ELF-1 (cell line): ENCODE results near the gene C10orf143.
"Not testable (repeated sequence)": the region's sequence is repeated elsewhere in the genome, so short reads cannot be mapped to it uniquely, and the experiment has no call there.

ENCODE experiments used
- DNase-seq: peaks from one replicate; pipeline ENCODE4 v3.0.0-alpha.2; 2016; ENCODE audit warnings: low read depth, low spot score

The C10orf143 gene

DNA sequence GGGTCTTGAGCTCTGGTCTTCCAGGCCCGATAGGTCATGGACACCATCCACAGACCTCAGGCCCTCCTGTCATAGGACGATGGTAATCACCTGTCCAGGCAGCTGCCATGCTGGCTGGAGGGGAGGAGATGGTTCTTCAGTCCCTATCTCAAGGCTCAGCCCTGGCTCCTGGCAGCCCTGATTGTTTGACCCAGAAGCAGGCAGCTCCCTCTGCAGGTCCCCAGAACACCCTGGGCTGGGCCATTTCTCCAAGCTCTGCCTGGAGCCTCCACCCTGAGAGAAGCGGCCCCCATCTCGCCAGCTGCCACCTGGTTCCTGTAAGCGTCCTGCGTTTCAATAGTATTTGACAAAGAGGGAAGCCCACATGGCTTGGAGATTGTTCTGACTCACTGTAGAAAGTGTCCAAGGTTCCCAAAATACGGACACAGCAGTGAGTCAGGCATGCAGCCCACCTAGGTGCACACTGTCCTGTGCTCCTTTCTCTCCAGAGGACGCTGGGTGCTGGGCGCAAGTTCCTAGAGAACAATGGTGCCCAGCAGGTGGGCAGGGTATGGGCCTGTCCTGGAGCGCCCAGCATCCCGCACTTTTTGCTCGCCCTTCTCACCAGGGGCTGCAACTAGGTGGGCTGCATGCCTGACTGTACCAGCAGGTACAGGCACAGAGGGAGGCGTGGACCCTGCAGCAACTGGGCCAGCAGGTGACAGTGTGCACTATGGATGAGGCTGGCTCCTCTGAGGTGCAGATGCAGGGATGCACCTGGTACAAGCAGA, 74.1 kb downstream of the C10orf143 start:
- no peak for DNase-seq

DNA sequence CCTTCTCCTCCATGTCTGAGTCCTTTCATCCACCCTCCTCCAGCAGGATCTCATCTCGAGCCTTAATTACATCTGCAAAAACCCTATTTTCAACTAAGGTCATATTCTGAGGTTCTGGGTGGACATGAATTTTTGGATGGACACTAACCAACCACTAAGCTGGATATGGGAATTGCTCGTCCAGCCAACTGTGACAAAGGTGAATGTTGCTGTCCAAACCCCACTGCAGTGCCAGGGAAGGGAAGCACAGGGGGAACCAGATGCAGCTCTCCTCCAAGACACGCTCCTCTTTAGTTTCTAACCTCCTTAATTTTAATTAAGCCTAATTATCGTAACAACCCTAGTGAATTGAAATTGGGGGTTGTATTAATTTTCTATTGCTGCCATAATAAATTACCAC, 81.4 kb downstream of the C10orf143 start:
- no peak for DNase-seq

DNA sequence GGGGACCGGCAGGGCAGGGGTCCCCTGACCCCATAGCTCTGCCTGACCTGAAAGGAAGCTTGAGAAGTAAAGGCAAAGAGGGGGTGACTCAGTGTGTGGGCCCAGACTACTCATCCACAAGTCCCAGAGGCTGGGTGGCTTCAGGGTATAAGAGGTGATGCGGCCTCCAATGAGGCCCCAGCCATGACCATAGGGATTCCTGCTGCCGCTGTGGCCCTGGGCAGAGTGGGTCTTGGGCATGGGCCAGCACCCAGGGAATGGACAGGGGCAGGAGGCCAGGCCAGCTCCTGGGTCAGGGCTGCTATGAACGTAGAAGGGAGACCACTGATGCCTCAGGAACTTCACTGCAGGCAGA, 82.2 kb downstream of the C10orf143 start:
- no peak for DNase-seq

DNA sequence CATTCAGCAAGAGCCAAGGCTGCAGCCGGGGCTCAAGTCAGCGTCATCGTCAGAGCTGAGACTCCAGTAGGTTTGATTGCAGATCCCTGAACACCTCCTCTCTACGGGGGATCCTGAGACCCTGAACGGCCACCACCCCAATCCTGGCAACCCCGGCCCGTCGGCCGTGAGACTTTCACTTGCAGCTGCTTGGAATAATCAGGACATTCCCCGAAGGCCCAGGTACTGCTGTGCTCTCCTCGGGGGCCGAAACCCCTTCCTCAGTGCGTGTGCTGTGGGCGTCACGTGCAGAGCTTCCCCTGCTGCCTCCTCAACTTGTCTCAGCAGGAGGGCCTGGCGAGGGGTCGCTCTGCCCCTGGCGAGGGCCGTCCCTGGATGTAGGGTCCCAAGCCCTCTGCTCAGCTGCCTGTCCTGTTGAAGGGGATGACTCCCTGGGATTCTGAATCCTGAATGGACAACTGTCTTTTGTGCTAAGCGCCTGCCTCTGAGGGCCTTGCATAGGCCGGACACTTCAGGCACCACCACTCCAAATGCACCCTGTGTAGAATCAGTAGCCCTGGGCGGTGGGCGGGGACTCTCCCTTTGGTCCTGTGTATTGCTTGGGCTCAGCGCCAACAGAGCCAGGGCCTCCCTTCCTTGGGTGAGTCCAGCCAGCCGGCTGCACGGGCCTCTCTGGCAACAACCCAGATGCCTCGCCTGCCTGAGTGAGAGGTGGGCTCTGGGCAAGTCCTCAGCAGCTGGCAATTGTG, 82.7 kb downstream of the C10orf143 start:
- peak; percentile 75 for DNase-seq

DNA sequence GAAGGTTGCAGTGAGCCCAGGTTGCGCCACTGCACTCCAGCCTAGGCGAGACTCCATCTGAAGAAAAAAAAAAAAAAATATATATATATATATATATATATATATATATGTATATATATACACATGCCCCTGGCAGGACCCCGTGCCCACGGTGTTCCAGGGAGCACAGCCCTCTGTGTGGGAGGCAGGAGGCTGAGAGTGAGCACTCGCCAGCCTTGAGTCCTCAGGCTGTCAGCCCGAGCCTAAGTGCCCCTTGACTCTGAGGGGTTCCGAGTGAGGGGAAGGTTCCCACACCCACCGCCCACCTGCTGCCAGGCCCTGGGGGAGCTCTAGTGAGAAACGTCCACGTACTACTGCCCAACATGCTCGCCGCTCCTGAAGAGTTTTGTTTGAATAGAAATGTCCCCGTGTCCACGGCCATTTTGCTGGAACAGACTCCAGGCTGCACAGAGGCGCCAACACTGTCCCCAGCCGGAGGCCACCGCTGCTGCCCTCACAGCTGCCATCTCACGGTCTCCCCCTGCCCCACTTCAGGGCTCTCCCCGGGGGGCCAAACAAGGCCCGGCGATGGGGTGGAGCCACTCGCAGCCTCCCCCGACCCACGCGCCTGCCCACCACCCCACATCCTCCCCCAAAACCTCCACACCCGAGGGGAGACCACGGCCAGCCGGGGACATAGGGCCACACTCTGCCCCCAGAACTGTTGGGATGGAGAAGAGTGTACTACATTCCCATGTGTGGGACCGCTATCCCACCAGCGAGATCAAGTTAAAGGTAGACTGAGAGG, 83.8 kb downstream of the C10orf143 start:
- DNase-seq: no peak

DNA sequence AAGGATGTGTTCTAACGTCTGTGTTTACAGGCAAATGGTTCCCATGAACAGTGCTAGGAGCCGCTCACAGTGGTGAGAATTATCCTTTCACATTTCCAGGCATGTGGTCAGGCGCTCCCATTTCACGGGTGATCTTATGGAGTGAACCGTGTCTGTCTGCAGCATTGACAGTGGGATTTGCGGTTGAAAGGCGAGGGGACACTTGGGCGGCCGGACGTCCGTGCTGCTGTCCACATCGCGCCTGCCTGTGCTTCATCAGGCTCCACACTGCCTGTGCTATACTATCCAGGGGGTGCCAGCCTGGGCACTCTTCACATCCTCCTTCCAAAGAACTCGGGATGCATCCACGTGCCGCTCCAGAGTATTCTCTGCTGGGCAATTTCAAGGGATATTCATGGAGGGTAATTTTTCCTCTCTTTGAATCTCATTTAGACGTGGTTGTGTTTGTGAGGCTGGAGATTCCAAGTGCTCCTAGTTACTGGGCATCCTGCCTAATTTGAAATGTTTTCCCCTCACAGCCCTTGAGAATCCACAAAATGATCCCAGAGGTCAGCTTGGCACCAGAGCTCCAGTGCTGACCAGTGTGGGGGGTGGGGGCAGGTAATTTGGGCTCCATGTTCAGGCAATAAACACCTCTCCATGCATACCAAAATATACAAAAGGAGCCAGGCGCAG, 84.7 kb downstream of the C10orf143 start:
- DNase-seq: no peak

DNA sequence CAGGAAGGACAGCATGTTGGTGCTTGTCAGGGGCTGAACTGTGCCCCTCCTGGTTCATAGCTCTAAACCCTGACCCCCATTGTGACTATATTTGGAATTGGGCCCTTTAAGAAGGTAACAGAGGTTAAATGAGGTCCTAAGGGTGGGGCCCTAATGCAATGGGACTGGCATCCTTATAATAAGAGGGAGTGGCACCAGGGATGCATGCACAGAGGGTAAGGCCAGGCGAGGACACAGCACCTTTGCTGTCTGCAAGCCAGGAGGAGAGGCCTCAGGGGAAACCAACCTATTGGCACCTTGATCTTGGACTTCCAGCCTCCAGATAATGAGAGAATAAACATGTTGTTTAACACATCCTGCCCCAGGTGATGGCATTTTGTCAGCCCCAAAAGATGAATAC, 85.3 kb downstream of the C10orf143 start:
- DNase-seq: no peak

DNA sequence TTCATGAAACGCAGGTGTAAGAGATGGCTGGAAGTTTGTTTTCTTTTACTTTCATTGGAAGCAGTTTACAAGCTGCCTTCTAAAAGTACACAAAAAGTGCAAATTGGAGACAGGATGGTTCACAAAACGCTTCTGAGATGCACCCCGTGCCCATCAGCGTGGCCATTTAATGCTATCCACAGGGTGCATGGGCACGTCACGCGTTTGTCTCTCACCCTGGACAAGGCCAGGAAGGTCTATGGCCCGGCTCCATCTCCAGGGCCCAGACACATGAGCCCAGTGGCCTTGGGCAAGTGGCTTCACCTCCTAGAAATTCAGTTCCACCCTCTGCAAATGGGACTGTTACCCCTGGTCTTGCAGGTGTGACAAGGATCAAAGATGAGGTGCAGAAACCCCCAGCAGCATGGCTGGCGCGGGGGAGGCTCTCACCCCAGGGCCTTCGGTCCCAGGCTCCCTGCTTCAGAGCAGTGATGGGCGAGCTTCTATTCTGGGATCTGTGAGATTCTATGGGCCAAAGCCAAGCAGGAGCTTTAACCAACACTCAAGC, 85.8 kb downstream of the C10orf143 start:
- no peak for DNase-seq

DNA sequence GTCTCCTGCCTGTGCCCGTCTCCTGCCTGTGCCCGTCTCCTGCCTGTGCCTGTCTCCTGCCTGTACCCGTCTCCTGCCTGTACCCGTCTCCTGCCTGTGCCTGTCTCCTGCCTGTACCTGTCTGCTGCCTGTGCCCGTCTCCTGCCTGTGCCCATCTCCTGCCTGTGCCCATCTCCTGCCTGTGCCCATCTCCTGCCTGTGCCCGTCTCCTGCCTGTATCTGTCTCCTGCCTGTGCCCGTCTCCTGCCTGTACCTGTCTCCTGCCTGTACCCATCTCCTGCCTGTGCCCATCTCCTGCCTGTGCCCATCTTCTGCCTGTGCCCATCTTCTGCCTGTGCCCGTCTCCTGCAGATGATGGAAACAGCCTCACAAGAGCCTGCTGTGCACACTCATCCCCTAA, 86.3 kb downstream of the C10orf143 start:
- DNase-seq: not testable (repeated sequence)

DNA sequence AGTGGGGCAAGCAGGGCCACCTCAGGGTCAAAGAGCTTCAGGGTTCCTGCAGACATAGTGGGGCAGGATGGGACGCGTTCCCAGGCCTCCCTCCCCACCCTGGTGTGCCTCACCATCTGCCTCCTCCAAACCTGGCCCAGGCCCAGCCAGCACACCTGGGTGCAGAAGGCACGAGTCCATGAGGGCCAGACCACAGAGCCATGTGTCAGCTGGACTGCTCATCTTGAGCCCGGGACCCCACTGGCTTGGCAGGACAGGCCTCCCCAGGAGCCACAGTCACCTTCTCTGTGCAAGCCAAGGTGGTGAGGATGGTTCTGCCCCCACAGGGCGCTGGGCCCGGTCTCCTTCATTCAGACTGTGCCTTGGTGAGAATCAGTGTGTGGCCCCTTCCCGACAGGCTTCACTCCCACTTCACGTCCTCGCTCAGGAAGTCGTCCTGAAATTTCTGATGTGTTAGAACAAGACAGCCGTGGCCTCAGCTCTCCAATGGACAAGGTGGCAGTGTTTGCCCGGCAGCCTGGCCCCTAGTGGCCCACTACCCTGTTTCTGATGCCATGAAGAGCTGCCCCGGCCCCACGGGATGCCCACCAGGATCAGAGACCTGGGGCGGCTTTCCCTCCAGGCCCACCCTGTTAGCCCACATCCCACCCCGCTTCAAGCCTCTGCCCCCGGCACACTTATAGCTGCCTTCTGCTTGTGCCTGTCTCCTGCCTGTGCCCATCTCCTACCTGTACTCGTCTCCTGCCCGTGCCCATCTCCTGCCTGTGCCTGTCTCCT, 87.0 kb downstream of the C10orf143 start:
- no peak for DNase-seq

DNA sequence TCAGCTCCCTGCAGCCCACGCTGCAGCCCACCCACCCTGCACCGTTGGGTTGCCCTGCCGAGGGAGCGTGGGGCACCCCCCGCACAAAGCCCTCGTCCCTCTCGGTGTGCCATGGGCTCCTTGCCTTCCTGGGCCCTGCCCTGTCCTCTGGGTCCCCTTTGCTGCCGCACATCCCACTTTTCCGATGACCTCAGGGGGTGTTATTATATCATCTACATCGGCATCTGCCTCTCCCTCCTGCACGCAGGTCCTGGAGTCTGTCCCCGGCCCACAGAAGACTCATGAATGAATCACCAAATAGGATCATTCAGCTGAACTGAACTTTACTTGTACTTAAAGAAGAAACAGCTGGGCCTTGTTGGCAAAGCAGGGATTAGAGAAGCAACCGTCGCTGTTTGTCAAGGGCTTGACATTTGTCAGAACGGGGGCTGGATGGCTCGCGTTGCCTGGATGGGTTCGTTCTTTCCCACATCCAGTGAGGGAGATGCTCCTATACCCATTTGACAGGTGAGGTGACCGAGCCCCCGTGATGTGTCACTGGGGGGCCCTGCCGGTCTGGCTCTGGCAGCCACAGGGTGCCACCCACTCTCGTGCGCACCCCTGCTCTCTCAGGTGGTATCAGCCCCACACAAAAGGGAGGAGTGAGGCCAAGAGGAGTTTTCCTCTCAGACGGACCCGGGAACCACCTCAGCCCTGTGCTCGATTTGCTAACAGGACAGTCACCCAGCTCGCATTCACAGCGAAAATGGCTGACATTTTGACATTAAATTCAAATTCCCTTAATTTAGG, 87.9 kb downstream of the C10orf143 start:
- no peak for DNase-seq

DNA sequence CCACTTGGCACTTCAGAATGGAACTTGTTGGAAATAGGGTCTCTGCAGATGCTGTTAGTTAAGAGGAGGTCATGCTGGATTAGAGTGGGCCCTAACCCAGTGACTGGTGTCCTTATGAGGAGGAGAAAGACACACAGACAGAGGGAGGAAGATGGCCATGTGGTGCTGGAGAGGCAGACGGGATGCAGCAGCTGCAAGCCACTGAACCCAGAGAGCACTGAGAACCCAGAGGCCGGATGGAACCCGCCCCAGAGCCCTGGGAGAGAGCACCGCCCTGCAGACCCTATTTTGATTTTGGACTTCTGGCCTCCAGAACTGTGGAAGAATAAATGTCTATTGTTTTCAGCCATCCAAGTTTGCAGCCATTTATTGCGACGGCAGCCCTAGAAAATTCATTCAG, 88.5 kb downstream of the C10orf143 start:
- DNase-seq: no peak

DNA sequence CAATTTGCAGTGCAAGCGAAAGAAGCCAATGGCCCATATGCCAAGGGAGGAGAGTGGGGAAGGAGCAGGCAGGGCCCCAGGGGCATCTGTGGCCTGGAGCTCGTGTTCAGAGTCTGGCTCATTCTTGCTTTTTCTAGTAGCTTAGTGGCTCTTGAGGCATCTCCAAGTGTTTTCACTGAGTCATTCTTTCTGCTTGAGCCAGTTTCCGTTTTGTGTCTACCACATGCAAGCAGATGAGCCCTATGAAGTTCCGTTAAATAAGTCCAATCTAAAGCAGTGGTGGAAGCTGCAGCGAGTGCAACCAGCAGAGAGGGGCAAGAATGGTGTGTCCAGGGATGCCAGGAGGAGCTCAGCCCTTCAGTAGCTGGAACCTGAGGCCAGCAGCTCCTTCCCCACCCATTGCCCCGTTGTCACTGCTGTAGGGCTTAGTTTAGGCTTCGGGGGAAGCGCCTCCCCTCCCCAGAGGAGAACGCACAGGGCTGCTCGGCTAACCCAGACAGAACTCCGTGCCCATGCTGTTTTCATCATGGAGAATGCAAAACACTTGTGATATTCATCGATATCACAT, 89.2 kb downstream of the C10orf143 start:
- no peak for DNase-seq

DNA sequence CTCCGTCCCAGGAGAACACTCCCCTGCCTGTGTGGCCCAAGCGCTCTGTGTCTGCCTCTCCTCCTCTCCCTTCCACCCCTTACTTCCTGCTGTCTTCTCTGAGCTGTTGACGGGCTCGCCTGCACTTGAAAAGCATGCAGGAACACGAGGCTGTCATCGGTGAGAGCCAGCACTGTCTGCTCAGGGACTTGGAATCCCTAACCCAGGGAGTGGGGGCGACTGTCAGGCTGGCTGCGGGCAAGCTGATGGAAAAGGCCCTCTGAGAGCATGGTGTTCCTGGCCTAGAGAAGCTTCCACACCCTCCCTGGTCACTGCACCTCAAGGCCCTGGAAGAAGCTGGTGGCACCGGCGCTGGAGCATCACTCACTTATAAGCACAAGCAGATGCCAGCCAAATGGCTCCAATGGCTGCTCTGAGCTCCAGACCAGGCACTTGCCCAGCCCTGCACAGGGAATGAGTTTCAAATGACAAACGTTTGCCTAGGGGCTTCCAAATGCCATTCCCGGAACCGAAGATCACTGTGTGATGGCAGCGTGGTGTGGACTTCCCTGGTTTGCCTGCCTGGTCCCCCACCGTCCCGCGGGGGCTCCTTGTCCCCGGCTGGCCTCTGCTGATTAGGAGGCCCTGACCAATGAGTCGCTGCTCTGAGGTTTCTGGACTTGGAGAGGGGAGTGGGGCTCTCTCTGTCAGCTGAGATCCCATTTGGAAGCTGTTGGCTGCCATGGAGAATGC, 89.8 kb downstream of the C10orf143 start:
- DNase-seq: no peak

DNA sequence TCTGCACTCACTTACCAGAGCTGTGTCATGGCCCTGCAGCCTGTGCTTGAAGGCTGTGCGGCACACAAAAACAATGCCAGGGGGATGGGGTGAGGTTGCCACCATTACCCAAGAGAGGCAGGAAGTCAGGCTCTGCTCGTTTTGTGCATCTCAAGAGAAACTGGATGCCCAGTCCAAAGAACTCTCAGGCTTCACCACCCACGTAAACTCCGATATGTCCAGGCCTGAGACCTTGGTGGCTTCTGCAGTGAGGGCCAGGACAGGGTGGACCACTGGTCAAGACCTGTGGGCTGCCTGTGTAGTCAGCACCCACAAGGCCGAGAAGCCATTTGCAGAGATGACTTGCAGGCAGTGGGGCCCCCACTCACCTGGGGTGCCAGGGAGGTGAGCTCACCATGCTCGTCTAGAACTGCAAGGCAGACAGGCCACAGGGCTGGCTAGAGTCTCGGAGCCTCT, 91.9 kb downstream of the C10orf143 start:
- no peak for DNase-seq

DNA sequence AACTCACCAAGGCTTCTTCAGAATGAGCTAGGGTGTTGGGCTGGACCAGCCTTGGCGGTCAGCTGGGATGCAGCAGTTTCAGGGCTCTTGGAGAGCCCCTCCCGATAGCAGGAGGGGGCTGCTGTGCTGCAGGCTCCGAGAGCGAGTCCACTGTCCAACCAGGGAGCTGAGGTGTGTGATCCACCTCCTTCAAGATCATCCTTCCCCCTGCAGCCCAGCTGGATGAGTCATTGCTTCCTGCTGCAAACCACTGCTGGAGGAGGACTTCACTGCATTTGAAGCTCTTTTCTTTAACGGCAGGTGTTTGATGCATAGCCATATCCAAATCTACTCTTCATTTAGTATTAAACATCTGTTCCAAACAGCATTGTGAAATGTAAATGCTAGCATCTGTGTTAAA, 92.4 kb downstream of the C10orf143 start:
- peak; percentile 21 for DNase-seq

DNA sequence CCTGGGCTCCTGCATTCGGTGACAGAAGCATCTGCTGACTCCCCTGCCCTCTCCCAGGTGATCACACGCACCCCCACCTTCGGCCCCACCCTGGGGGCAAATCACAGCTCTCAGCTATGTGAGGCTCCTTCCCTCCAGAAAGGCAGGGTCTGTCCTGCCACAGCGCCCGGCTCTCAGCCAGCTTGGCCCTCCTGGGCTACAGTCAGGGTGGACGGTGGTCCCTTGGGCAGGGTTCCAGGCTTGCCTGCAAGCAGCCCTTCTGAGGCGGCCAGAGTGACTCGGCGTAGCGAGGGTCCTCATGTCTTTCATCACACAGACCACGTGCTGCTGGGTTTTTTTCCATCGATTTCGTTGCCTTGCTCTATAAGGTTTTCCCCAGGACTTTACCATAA, 93.0 kb downstream of the C10orf143 start:
- no peak for DNase-seq

DNA sequence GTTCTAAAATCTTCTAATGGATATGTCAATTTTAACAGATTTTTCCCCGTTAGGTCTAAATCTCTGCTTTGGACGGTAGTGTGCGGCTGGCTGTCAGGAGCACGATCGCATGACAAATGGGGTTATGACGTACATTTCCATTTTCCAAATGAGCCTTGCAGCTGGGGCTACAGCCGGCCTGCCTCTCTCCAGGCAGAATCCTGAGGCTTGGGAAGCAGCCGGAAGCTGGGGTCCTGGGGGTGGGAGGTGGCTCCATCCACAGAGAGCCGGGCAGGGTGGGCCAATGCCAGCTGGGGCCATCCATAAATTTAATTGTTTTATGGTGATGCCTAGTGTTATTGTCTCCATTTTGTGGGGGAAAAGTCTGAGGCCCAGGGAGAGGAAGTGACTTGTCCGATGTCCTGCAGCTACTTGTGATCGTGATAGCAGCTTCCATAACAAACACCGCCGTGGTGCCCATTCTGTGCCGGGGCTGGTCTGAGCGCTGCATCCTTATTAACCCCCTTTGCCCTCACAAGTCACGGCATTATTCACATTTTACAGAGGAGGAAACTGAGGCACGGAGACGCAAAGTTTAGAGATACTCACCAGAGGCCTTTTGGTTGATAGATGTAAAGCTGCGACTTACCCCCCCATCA, 93.5 kb downstream of the C10orf143 start:
- no peak for DNase-seq
